Type B pancreatic cell (in vitro differentiated cells): ENCODE results near the gene ADA. TPM values are rescaled to one million over a fixed set of nuclear protein-coding genes. Genes with fewer than 3 reads are reported as not detected.

Experiments
- DNase-seq: peaks from one replicate; pipeline ENCODE4 v3.0.0; 2021; ENCODE audit warnings: mixed read lengths; ENCODE audit not compliant: unreplicated experiment; ENCODE audit errors: extremely low spot score
- H3K27ac Mint-ChIP-seq: 2 replicates; pipeline ENCODE4 v1.8.0; 2021; ENCODE audit warnings: mild to moderate bottlenecking, mixed read lengths
- H3K27me3 Mint-ChIP-seq: 2 replicates; pipeline ENCODE4 v1.8.0; 2021; ENCODE audit warnings: mixed read lengths
- H3K36me3 Mint-ChIP-seq: 2 replicates; pipeline ENCODE4 v1.8.0; 2021; ENCODE audit warnings: mixed read lengths
- H3K4me1 Mint-ChIP-seq: one replicate; pipeline ENCODE4 v1.8.0; 2021; ENCODE audit warnings: mixed read lengths; ENCODE audit not compliant: unreplicated experiment
- H3K4me3 Mint-ChIP-seq: 2 replicates; pipeline ENCODE4 v1.8.0; 2021; ENCODE audit warnings: mild to moderate bottlenecking, mixed read lengths
- H3K9me3 Mint-ChIP-seq: 2 replicates; pipeline ENCODE4 v1.8.0; 2021; ENCODE audit warnings: mixed read lengths
- CTCF ChIP-seq: fragments of 200-600 bp; sonication (generic); conservative IDR thresholded peaks from 2 replicates; pipeline ENCODE4 v1.5.0; 2021; ENCODE audit warnings: antibody characterized with exemption, mild to moderate bottlenecking
- total RNA-seq: library from RNA; stranded (reverse); gene quantifications from 2 replicates; pipeline ENCODE4 v1.2.1, GENCODE V29; 2021; ENCODE audit warnings: low replicate concordance

ADA gene
- total RNA-seq, 1 donor from 2014 or later, result 15.1 TPM

DNA sequence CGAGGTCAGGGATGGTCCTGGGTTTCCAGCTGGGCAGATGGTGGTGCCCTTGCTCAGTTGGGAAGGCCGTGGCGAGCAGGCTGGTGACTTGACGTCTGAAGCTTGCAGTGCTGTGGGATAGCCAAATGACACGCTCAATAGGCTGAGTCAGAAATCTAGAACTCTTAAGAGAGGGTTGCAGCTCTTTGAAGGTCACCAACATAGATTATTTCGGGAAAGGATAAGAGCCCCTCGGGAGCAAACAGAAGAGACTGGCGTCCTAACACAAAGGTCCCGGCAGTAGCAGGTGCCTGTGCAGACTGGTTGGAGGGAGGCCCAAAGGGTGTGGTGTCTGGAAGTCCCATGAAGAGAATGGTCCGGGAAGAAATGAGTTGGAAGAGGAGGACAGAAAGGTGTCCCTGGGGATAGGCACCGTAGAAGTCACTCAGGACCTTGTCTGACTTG, 50.7 kb downstream of the ADA start:
- no peak overlapping the region for H3K27ac Mint-ChIP-seq

GRCh38 chr20:44600301-44600700, 51.2 kb downstream of the ADA start:
- Mint-ChIP-seq H3K36me3 (no peaks in the 10 kb centered on the region), H3K9me3 (no peaks in the 10 kb centered on the region), H3K27ac (no peak overlapping the region), H3K4me1 (peaks cover 12% of the 10 kb centered on the region), H3K27me3 (no peaks in the 10 kb centered on the region), H3K4me3 (no peak overlapping the region)
- no peak for TF ChIP-seq CTCF
- DNase-seq, result no peak

More for the DNA sequence above, 50.7 kb downstream of the ADA start:
- Mint-ChIP-seq H3K4me1 (peaks cover 12% of the 10 kb centered on the region), H3K4me3 (no peak overlapping the region), H3K9me3 (no peaks in the 10 kb centered on the region), H3K27me3 (no peaks in the 10 kb centered on the region), H3K36me3 (no peaks in the 10 kb centered on the region)
- no peak for DNase-seq
- no peak for TF ChIP-seq CTCF

DNA sequence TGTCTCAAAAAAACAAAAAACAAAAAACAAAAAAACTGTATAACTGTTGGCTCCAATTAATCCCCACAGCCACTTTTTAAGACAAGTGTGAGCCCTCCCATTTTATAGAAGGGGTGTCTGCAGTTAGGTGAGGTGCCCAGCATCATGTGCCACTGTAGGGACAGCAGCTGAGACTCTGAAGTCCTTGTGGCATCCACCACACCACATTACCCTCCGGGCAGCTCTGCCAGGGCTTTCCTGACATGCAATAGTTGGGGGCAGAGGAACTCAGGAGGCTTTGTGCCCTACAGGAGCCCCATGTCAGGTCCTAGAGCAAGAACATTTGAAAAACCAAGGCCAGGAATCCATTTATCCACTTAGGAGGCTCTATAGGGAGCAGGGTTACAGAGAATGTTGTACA, 51.8 kb downstream of the ADA start:
- no peak overlapping the region for H3K27ac Mint-ChIP-seq
- TF ChIP-seq CTCF, result no peak

DNA sequence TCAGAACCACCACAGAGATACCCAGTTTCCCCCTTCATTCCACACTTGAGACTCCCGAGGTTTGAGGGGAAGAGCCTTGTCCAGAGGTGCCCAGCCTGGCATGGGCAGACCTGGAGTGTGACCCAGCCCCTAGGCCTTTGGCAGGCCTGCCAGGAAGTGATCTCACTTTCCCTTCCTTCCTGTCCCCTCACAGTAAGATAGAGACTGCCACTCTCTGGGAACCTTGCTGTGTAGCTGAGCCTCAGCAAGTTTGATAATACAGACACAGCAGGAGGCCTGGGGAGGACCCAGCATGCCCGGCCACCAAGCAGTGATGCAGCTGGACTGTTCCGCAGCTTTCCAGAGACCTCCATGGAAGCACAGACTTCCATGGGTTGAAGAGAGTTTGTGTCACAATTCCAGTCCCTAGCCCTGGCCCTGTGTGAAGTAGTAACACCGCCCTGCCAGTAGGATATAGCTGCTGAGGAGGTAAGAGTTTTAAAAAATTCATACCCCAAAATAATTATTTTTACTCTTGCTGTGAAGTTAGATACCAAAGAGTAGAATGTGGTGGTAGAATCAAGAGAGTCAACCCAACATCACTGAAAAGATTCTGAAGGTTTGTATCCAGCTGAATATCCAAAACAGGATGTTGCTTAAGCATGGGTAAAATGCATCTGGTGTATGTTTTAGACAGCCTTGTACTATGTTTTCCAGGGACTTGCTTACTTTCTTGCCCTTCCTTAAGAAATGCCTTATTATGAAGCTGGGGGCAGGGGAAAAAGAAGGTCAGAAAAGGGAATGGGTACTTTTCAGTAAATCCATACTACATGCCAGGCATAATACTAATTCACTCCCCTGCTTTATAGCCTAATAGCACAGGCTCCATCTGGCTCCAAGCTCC, 52.8 kb downstream of the ADA start:
- TF ChIP-seq CTCF, result peak; percentile 55
- Mint-ChIP-seq H3K27me3 (no peaks in the 10 kb centered on the region), H3K4me3 (no peak overlapping the region), H3K4me1 (peaks cover 12% of the 10 kb centered on the region), H3K36me3 (no peaks in the 10 kb centered on the region), H3K9me3 (no peaks in the 10 kb centered on the region), H3K27ac (no peak overlapping the region)
- no peak for DNase-seq

More for the DNA sequence above, 51.8 kb downstream of the ADA start:
- H3K4me3 Mint-ChIP-seq, result no peak overlapping the region
- H3K9me3 Mint-ChIP-seq, result no peaks in the 10 kb centered on the region
- peaks cover 12% of the 10 kb centered on the region for H3K4me1 Mint-ChIP-seq
- no peaks in the 10 kb centered on the region for H3K27me3 Mint-ChIP-seq
- DNase-seq, result no peak
- no peaks in the 10 kb centered on the region for H3K36me3 Mint-ChIP-seq

- H3K36me3 Mint-ChIP-seq, result no peaks in the 10 kb centered on the region
- H3K9me3 Mint-ChIP-seq, result no peaks in the 10 kb centered on the region
- TF ChIP-seq CTCF, result no peak
- H3K4me1 Mint-ChIP-seq, result peaks cover 12% of the 10 kb centered on the region
- no peak for DNase-seq
- H3K27ac Mint-ChIP-seq, result no peak overlapping the region
- no peaks in the 10 kb centered on the region for H3K27me3 Mint-ChIP-seq
- H3K4me3 Mint-ChIP-seq, result no peak overlapping the region
These were observed 53.6 kb downstream of the ADA start for GRCh38 chr20:44597930-44598329.
